ENCODE measurements around the gene NCOA5. TPM values are rescaled to one million over a fixed set of nuclear protein-coding genes. Genes with fewer than 3 reads are reported as not detected.
A peak's percentile ranks its signal among the peaks of the same experiment; 100 is the strongest.

Gene NCOA5
- total RNA-seq (10 to 100 TPM; 55.6 to 66.2 TPM), polyA plus RNA-seq (ENCODE audit: insufficient read depth, low read depth, low replicate concordance) (64.0 TPM)
- long read RNA-seq, donor 1, transcript NCOA5-201 (8 exons, 3,220 nt), result major isoform, 7 of 41 reads
- long read RNA-seq, donor 1, partial matches to known transcripts, result 34 of 41 reads
- long read RNA-seq, donor 1, other reads (novel, unspliced or antisense), result 0 of 41 reads
- long read RNA-seq, donor 2, partial matches to known transcripts, result 0 of 4 reads
- long read RNA-seq, donor 2, other reads (novel, unspliced or antisense), result 0 of 4 reads

DNA sequence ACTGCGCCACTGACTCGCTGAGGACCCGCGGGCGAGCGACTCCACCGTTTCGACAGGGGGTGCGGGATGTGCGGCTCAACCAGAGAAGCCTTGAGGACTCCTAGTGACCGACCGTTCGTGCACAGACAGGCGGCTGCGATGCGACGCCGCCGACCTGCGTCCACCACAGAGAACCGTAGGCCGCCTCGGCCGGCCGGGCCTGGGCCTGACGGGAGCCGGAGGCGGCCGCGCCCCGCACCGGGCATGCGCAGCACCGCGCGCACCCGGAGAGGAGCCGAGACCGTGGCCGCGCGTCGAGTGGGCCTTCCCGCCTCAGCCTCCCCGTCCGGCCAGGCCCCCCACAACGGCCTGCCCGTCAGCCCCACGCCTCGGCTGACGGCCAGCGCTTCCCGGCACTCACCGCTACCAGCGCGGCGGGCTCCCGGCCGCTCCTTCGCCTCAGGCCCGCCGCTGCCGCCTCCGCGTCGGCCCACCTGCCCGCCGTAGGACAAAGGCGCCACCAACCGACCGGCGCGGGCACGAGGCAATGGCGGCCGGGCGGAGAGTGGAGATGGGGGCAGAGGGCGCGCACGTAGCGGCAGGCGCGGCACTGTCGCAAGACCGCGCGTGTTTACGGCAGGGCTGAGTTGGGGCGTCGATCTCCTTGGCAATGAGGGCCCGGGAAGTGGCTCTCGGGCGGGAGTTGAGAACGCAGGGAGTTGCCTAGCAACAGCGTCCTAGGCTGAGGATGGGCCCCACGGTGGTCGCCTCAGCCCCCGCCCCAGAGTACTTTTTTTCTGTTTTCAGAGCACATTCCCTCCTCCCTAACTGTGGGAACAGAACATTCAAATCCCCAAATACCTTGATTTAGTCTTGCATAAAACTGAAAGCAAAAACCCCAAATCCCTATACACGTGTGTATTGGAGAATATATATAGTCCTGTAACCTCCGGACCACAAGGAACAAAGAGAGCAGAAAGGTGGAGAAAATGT lies at the start of gene NCOA5:
Gene NCOA5, minus strand, starts transcription at position 546 of the 972 bp plus-strand sequence. CDS start 10,538 bp downstream, outside the sequence.
- peak within 1 kb of the TSS; percentile 98 to 99 for H3K27ac ChIP-seq
- peak; percentile 98 for DNase-seq
- no peaks in the 10 kb centered on the region for H3K9me3 ChIP-seq
- TF ChIP-seq, protein P1, sequence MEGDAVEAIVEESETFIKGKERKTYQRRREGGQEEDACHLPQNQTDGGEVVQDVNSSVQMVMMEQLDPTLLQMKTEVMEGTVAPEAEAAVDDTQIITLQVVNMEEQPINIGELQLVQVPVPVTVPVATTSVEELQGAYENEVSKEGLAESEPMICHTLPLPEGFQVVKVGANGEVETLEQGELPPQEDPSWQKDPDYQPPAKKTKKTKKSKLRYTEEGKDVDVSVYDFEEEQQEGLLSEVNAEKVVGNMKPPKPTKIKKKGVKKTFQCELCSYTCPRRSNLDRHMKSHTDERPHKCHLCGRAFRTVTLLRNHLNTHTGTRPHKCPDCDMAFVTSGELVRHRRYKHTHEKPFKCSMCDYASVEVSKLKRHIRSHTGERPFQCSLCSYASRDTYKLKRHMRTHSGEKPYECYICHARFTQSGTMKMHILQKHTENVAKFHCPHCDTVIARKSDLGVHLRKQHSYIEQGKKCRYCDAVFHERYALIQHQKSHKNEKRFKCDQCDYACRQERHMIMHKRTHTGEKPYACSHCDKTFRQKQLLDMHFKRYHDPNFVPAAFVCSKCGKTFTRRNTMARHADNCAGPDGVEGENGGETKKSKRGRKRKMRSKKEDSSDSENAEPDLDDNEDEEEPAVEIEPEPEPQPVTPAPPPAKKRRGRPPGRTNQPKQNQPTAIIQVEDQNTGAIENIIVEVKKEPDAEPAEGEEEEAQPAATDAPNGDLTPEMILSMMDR (IDR thresholded peaks at IDR 0.05), result peak in 2 of 3 experiments; percentile 4 to 18
- TF ChIP-seq POLR2A (IDR thresholded peaks at IDR 0.05), result no peak
- H3K36me3 ChIP-seq (ENCODE audit: low read depth, missing control alignments), result no peaks in the 10 kb centered on the region
- H3K27me3 ChIP-seq, result no peaks in the 10 kb centered on the region
- peak within 1 kb of the TSS; percentile 87 to 96 for H3K4me3 ChIP-seq
- H3K4me1 ChIP-seq, result peaks cover 32% of the 10 kb centered on the region
- intact Hi-C loops (cut with DNase I; ENCODE audit: low total_unique reads), result no loop called here
- 0 to 1% methylated on average over 27 to 31 of the region's 100 CpGs for WGBS, 2 donors

DNA sequence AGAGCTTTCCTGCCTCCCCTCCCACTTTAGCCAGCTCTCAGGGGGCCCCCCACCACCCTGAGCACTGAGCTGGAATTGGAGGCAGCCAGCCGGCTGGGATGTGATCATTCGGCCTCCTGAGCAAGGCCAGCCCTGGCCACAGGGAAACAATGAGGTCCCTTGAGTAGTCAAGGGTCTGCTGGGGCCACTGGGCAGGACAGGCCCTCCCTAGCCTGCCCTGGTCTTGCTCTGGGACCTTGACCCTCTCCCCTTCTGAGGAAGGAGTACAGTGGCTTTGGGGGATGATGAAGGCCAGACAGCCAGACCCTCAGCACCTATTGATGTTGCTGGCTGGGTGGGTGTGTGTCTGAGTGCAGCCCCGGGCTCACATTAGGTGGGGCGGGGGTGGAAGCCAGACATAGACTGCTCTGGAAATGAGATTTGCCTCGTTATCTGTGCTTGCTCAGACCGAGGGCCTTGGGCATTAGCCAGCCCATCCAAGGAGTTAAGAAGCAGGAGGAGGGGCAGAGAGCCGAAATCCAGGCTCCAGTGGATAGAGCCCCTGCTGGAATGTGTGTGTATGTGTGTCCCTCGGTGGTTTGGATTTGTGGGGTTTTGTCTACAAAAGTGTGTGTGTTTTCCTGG lies 49.6 kb upstream of the NCOA5 start:
- no peaks in the 10 kb centered on the region for H3K36me3 ChIP-seq (ENCODE audit: low read depth, missing control alignments)
- no peak overlapping the region for H3K4me3 ChIP-seq
- TF ChIP-seq, protein P1 (IDR thresholded peaks at IDR 0.05), result no peak
- no peak for TF ChIP-seq POLR2A (IDR thresholded peaks at IDR 0.05)
- H3K27me3 ChIP-seq, result no peaks in the 10 kb centered on the region
- intact Hi-C loops (cut with DNase I; ENCODE audit: low total_unique reads), result loop anchor here (10.0 kb wide), 3 partner anchors 165 to 295 kb away; partner anchors contain the start of gene CDH22
- no peaks in the 10 kb centered on the region for H3K9me3 ChIP-seq
- H3K27ac ChIP-seq, result no peak overlapping the region
- peaks cover 7% of the 10 kb centered on the region for H3K4me1 ChIP-seq
- 26 to 35% methylated on average over 5 to 8 of the region's 8 CpGs for WGBS, 2 donors
- peak; percentile 58 for DNase-seq

DNA sequence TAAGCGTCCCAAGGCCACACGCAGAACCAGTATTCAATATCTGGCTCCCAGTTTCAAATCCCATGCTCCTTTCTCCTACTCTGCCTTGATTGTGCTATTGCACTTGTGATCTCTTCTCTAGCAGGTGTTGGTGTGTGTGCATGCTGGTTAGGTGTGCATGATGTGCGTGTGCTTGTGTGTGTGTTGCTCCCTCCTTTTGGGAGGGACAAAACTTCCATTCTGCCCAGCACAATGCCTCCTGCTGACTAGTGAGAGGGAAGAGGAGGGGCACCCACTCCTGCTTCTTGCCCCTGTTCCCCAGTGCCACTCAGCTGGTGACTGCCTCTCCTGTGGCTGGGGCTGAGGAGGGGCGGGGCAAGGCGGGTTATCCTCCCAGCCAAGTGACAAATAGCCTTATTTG lies 48.1 kb upstream of the NCOA5 start:
- no peak for DNase-seq
- WGBS, 2 donors, result 75 to 81% methylated on average over 5 of the region's 5 CpGs
- intact Hi-C loops (cut with DNase I; ENCODE audit: low total_unique reads), result loop anchor here (10.0 kb wide), 3 partner anchors 167 to 297 kb away; partner anchors contain the start of gene CDH22
- Histone ChIP-seq H3K27me3 (no peaks in the 10 kb centered on the region), H3K27ac (no peak overlapping the region), H3K36me3 (ENCODE audit: low read depth, missing control alignments) (no peaks in the 10 kb centered on the region), H3K9me3 (no peaks in the 10 kb centered on the region), H3K4me1 (peaks cover 7% of the 10 kb centered on the region), H3K4me3 (no peak overlapping the region)
- TF ChIP-seq POLR2A (IDR thresholded peaks at IDR 0.05), result no peak
- TF ChIP-seq, protein P1 (IDR thresholded peaks at IDR 0.05), result no peak

DNA sequence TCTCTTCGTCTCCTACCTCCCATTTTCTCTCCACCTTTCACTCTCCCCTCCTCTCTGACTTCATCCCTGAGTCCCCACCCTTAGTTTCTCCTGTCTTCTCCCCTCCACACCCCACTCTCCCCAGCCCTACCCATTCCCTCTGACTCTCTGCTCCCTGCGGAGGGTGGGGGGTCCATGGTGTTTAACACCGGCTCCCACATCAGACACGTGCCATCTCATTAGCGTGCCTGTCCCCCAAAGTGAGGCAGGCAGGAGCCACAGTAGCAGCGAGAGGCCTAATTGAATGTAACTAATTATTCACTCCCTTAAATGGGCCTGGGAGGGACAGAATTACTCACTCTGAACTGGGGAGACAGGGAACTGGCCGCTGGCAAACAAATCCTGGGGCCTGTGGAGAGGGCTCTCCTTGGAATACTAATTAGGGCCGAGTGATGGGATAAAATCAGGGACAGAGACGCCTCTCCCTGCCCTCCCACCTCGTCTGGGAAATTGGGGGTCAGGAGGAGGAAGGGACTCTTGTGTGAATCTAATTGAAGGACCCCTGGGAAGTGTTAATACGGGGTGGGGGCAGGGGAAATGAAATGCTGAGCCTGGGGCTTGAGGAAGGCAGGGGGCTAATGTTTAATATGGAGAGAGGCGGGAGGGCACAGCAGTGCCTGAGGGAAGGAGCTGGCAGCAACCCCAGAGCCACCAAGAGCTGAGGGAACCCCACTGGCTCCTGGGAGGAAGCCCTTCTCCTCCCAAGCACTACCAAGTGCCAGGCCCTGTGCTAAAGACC lies 46.3 kb upstream of the NCOA5 start:
- no peaks in the 10 kb centered on the region for H3K27me3 ChIP-seq
- peaks cover 16% of the 10 kb centered on the region for H3K4me1 ChIP-seq
- H3K27ac ChIP-seq, result no peak overlapping the region
- H3K9me3 ChIP-seq, result no peaks in the 10 kb centered on the region
- H3K4me3 ChIP-seq, result no peak overlapping the region
- intact Hi-C loops (cut with DNase I; ENCODE audit: low total_unique reads), result loop anchor here (10.0 kb wide), 3 partner anchors 169 to 299 kb away; partner anchors contain the start of gene CDH22
- H3K36me3 ChIP-seq (ENCODE audit: low read depth, missing control alignments), result no peaks in the 10 kb centered on the region
- 81% methylated on average over 12 of the region's 12 CpGs for WGBS, 2 donors
- TF ChIP-seq, protein P1 (IDR thresholded peaks at IDR 0.05), result no peak
- no peak for TF ChIP-seq POLR2A (IDR thresholded peaks at IDR 0.05)
- no peak for DNase-seq
